ENCODE data around the gene TNRC6C.

The TNRC6C gene

DNA sequence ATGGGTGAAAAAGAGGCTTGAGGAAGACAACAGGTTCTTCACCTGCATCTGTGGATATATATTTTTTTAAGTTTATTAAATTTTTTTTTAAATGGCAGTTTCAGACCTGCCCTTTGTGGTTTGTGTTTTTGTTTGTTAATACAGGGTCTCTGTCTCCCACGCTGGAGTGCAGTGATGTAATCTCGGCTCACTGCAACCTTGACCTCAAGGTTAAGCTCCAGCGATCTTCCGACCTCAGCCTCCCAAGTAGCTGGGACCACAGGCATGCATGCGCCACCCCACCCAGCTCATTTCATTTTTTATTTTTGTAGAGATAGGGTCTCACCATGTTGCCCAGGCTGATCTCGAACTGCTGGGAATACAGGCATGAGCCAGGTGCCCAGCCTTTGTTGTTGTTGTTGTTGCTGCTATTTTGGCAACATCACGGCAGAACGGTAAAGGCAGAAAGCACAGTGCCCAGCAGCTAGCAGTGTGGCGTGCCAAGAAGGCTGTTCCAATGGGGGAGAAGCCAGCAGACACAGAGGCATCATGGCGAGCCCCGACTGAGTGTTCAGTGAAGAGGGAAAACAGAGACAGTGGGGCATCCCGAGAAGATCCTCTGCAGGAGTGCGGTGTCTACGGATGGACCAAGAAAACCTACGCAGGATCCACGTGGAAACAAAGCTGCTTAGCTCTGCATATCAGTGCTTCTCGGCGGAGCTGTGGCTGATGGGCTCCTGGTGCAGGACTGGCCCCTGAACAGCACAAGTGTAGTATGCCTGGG is 150.4 kb downstream of the TNRC6C start:
- Histone ChIP-seq H3K36me3 (ENCODE audit: insufficient read depth) (no peaks in the 10 kb centered on the region), H3K27ac (no peak overlapping the region), H3K79me2 (ENCODE audit: insufficient read depth, low read depth) (no peaks in the 10 kb centered on the region), H3K4me2 (no peak overlapping the region), H4K20me1 (ENCODE audit: insufficient read depth) (no peaks in the 10 kb centered on the region), H3K4me3 (IDR thresholded peaks at IDR 0.05; ENCODE audit: insufficient read depth, low read depth, low read length) (no peak overlapping the region), H3K4me1 (ENCODE audit: low read depth, poor library complexity, severe bottlenecking) (peaks cover 12% of the 10 kb centered on the region), H3K27me3 (ENCODE audit: insufficient read depth, low read depth) (no peaks in the 10 kb centered on the region), H3K9ac (no peak overlapping the region), H2AFZ (ENCODE audit: low read depth) (no peak overlapping the region)
- TF ChIP-seq CTCF (conservative IDR thresholded peaks at IDR 0.05; ENCODE audit: low read depth, low read length): no peak

DNA sequence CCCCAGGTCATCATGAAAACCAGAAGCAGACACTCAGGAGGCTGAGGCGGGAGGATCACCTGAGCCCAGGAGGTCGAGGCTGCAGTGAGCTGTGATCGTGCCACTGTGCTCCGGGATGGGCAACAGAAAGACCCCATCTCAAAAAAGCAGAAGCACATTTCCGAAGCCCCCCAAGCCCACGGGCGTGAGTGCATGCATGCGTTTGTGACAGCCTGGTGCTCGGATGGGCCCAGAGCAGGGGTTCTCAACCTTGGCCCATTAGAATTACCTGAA is 150.9 kb downstream of the TNRC6C start:
- Histone ChIP-seq H3K79me2 (ENCODE audit: insufficient read depth, low read depth) (no peaks in the 10 kb centered on the region), H3K4me1 (ENCODE audit: low read depth, poor library complexity, severe bottlenecking) (peaks cover 17% of the 10 kb centered on the region), H3K4me3 (IDR thresholded peaks at IDR 0.05; ENCODE audit: insufficient read depth, low read depth, low read length) (no peak overlapping the region), H4K20me1 (ENCODE audit: insufficient read depth) (no peaks in the 10 kb centered on the region), H3K4me2 (no peak overlapping the region), H2AFZ (ENCODE audit: low read depth) (no peak overlapping the region), H3K9ac (no peak overlapping the region), H3K27me3 (ENCODE audit: insufficient read depth, low read depth) (no peaks in the 10 kb centered on the region), H3K36me3 (ENCODE audit: insufficient read depth) (no peaks in the 10 kb centered on the region), H3K27ac (no peak overlapping the region)
- no peak for TF ChIP-seq CTCF (conservative IDR thresholded peaks at IDR 0.05; ENCODE audit: low read depth, low read length)

DNA sequence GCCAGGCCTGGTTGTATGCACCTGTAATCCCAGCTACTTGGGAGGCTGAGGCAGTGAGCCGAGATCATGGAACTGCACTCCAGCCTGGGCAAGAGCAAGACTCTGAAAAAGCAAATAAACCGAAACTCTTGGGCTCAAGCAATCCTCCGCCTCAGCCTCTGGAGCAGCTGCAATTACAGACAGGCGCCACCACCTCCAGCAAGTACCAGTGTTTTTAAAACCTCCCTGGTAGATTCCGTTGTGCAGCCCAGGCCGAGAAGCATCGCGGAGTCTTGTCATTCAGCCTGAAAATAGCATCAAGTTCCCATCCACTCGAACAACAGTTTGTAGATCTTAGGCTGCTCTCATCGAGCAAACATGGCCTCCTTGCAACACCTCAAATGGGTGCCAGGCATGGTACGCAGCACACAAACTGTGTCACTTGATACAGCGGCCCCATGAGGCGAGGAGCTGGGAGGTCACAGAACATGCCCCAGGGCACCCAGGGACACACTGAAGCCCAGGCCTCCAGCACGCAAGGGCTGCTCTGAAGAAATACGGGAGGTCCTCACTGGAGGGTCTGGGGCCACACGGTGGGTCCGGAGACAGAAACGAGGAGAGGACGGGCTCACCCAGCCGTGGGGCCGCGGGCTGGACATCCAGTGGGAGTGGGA is 152.0 kb downstream of the TNRC6C start:
- H2AFZ ChIP-seq (ENCODE audit: low read depth): no peak overlapping the region
- no peak overlapping the region for H3K4me3 ChIP-seq (IDR thresholded peaks at IDR 0.05; ENCODE audit: insufficient read depth, low read depth, low read length)
- no peak overlapping the region for H3K9ac ChIP-seq
- H3K79me2 ChIP-seq (ENCODE audit: insufficient read depth, low read depth): no peaks in the 10 kb centered on the region
- TF ChIP-seq CTCF (conservative IDR thresholded peaks at IDR 0.05; ENCODE audit: low read depth, low read length): no peak
- H3K4me2 ChIP-seq: no peak overlapping the region
- H3K27ac ChIP-seq: no peak overlapping the region
- peaks cover 18% of the 10 kb centered on the region for H3K4me1 ChIP-seq (ENCODE audit: low read depth, poor library complexity, severe bottlenecking)
- H3K27me3 ChIP-seq (ENCODE audit: insufficient read depth, low read depth): no peaks in the 10 kb centered on the region
- H4K20me1 ChIP-seq (ENCODE audit: insufficient read depth): no peaks in the 10 kb centered on the region
- H3K36me3 ChIP-seq (ENCODE audit: insufficient read depth): no peaks in the 10 kb centered on the region

GRCh38 chr17:78111016-78111726 is 152.7 kb downstream of the TNRC6C start:
- Histone ChIP-seq H3K4me1 (ENCODE audit: low read depth, poor library complexity, severe bottlenecking) (peaks cover 18% of the 10 kb centered on the region), H3K4me3 (IDR thresholded peaks at IDR 0.05; ENCODE audit: insufficient read depth, low read depth, low read length) (no peak overlapping the region), H3K9ac (no peak overlapping the region), H3K27ac (no peak overlapping the region), H3K27me3 (ENCODE audit: insufficient read depth, low read depth) (no peaks in the 10 kb centered on the region), H3K4me2 (no peak overlapping the region), H3K36me3 (ENCODE audit: insufficient read depth) (no peaks in the 10 kb centered on the region), H2AFZ (ENCODE audit: low read depth) (no peak overlapping the region), H4K20me1 (ENCODE audit: insufficient read depth) (no peaks in the 10 kb centered on the region), H3K79me2 (ENCODE audit: insufficient read depth, low read depth) (no peaks in the 10 kb centered on the region)
- TF ChIP-seq CTCF (conservative IDR thresholded peaks at IDR 0.05; ENCODE audit: low read depth, low read length): no peak

Measured in KMS-11 (cell line).